Stimulated activated naive B cell treated with anti-CD40 and anti-IgM and Interleukin-4, amounts not matched to agents 10 μg/mL and 1 μg/mL and 100 μg/mL, for 72 hours (primary cell): Measurements from ENCODE around the gene PVR.
A peak's percentile ranks its signal among the peaks of the same experiment; 100 is the strongest.
"Not testable (repeated sequence)": the region's sequence is repeated elsewhere in the genome, so short reads cannot be mapped to it uniquely, and the experiment has no call there.

Source experiments
- ATAC-seq, 2 donors: fragments of 150-1000 bp; cut with Tn5 transposase; replicated peaks; 2 replicates each; pipeline ENCODE4 v1.10.0; 2021; ENCODE audit warnings: moderate library complexity in 1 of 2
- DNase-seq: peaks from one replicate; pipeline ENCODE4 v3.0.0; 2021
- H3K27ac Mint-ChIP-seq: one replicate; pipeline ENCODE4 v1.8.0; 2022; ENCODE audit warnings: mild to moderate bottlenecking, mixed read lengths
- H3K27me3 Mint-ChIP-seq, 2 donors: one replicate each; pipeline ENCODE4 v1.8.0; 2022; ENCODE audit warnings: mixed read lengths in 2 of 2
- H3K36me3 Mint-ChIP-seq, 2 donors: one replicate each; pipeline ENCODE4 v1.8.0; 2022; ENCODE audit warnings: mixed read lengths in 2 of 2, mild to moderate bottlenecking in 1 of 2
- H3K4me1 Mint-ChIP-seq, 2 donors: one replicate each; pipeline ENCODE4 v1.8.0; 2022; ENCODE audit warnings: mixed read lengths in 2 of 2, mild to moderate bottlenecking in 1 of 2
- H3K4me3 Mint-ChIP-seq, 2 donors: one replicate each; pipeline ENCODE4 v1.8.0; 2022; ENCODE audit warnings: mild to moderate bottlenecking in 2 of 2, mixed read lengths in 2 of 2, moderate library complexity in 1 of 2
- H3K9me3 Mint-ChIP-seq, 2 donors: one replicate each; pipeline ENCODE4 v1.8.0; 2022; ENCODE audit warnings: mixed read lengths in 2 of 2, mild to moderate bottlenecking in 1 of 2

The PVR gene

DNA sequence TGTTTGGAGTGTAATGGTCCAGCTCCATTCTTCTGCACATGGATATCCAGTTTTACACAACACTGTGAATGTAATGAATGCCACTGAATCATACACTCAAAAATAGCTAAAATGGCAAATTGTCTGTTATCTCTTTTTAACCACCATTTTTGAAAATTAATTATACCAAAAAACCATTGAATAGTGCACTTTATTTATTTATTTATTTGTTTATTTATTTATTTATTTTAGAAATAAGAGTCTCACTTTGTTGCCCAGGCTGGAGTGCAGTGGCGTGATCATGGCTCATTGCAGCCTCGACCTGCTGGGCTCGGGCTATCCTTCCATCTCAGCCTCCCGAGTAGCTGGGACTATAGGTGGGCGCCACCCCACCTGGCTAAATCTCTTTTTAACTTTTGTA lies 20.3 kb downstream of the PVR start:
- Mint-ChIP-seq H3K4me1 (no peaks in the 10 kb centered on the region), H3K9me3 (no peaks in the 10 kb centered on the region), H3K27me3 (no peaks in the 10 kb centered on the region), H3K27ac (no peak overlapping the region), H3K4me3 (no peak overlapping the region), H3K36me3 (no peaks in the 10 kb centered on the region)
- no peak for DNase-seq
- ATAC-seq, result no peak

DNA sequence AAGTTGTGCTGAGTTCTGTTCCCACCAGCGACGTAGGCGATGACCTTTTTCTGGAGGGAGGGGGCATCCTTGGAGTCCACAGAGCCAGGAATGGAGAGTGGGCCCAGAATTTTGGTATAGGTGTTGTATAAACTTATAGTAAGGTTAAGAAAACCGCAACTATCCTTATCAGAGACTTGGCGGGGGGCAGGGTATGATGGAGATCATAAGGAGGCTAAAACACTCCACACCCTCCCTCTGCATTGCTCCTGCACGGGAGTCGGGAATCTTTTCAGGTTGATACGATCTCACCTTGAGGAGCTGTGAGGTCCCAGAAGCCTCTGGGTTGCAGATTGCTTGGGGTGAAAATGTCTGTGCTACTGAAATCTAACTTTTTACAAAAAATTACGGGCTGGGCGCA lies 21.3 kb downstream of the PVR start:
- Mint-ChIP-seq H3K4me1 (no peaks in the 10 kb centered on the region), H3K27ac (no peak overlapping the region), H3K27me3 (peaks cover 0 to 6% of the 10 kb centered on the region in 2 donors), H3K4me3 (no peak overlapping the region), H3K36me3 (no peaks in the 10 kb centered on the region), H3K9me3 (no peaks in the 10 kb centered on the region)
- no peak for DNase-seq
- no peak for ATAC-seq

DNA sequence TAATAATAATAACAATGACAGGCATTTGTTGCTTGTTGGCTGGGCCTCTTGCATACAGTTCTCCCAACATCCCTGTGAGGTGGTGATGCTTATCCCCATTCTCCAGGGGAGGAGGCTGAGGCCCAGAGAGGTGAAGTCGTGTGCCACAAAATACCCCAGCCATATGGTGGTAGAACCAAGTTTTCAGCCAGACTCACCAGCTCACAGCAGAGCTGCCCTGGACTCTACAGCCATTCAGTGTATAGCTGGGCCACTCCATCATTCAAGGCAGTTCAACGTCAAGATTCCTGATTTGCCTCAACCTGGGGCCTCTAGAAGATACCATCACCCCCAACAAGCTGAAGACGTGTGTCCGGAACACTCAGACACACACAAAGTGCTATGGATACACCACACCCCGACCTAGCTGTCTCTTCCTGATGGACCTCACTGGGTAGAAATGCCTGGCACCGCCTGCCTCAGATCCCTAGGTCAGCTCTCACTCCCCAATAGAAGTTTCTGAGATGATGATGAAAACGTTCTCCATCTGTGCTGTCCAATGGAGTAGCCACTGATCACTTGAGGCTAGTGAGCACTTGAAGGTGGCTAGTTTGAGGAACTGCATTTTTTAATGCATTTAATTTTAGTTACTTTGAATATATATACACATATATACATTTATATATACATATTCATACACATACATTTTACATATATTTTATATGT lies 23.3 kb downstream of the PVR start:
- H3K27me3 Mint-ChIP-seq, result peaks cover 6 to 8% of the 10 kb centered on the region in 2 donors
- H3K4me1 Mint-ChIP-seq, result no peaks in the 10 kb centered on the region
- H3K36me3 Mint-ChIP-seq, result no peaks in the 10 kb centered on the region
- no peak for ATAC-seq
- H3K9me3 Mint-ChIP-seq, result no peaks in the 10 kb centered on the region
- DNase-seq, result no peak
- H3K27ac Mint-ChIP-seq, result no peak overlapping the region
- no peak overlapping the region for H3K4me3 Mint-ChIP-seq

DNA sequence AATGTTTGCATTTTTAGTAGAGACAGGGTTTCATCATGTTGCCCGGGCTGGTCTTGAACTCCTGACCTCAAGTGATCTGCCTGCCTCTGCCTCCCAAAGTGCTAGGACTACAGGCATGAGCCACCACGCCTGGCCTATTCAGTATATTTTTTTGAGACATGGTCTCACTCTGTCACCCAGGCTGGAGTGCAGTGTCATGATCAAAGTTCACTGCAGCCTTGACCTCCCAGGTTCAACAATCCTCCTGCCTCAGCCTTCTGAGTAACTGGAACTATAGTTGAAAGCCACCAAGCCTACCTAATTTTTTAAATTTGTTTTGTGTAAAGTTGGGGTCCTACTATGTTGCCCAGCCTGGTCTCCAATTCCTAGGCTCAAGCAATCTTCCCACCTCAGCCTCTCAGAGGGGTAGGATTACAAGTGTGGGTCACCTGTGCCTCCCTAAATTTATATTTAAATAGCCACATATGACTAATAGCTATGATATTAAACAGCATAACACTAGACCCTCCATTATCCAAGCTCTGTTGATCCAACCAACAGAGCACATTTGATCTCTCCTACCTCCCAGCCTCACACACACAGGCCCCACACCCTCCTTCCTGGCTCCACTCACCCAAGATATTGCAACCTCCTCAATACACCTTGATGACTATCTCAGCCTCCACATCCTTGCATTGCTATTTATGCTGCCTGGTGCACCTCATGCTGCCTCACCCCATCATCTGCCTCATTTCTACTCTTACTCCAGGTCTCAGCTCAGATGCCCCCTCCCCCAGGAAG lies 25.5 kb downstream of the PVR start:
- H3K4me3 Mint-ChIP-seq, result no peak overlapping the region
- H3K27ac Mint-ChIP-seq, result no peak overlapping the region
- H3K4me1 Mint-ChIP-seq, result no peaks in the 10 kb centered on the region
- ATAC-seq (no peak), DNase-seq (no peak)
- H3K36me3 Mint-ChIP-seq, result no peaks in the 10 kb centered on the region
- no peaks in the 10 kb centered on the region for H3K9me3 Mint-ChIP-seq
- peaks cover 6 to 8% of the 10 kb centered on the region in 2 donors for H3K27me3 Mint-ChIP-seq

DNA sequence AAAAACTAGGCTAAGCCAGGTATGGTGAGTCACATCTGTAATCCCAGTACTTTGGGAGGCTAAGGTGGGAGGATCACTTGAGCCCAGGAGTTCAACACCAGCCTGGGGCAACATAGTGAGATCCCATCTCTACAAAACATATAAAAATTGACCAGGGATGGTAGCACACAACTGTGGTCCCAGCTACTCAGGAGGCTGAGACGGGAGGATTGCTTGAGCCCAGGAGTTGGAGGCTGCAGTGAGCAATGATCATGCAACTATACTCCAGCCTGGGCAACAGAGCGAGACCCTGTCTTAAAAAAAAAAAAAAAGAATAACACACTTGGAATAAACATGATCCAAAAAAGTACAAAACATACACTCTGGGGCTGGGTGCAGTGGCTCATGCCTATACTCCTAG lies 26.3 kb downstream of the PVR start:
- H3K36me3 Mint-ChIP-seq, result not testable (repeated sequence)

DNA sequence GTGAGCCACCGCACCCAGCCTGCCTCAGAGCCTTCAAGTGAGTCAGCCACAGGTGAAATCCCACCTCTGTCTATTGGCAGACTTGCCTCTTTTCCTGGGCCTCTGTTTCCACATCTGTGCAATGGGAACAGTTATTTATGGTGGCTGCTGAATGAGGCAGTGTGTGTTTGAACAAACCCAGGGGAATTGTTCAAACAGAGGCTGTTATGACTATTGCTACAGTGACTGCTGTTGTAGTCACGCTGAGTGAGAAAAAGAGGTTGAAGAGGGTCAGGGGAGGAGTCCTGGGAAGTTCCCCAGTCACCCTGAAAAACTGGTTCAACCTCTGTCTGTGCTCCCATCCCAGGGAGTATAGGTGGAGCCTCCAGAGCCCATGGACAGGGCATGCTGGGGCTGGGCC lies 27.7 kb downstream of the PVR start, which contains the start of gene CEACAM19:
CEACAM19 (plus strand) TSS at position 83 of the 400 bp plus-strand sequence. CDS start 450 bp downstream, outside the sequence.
- H3K27ac Mint-ChIP-seq, result peak within 1 kb of the TSS; percentile 37
- DNase-seq (no peak), ATAC-seq (peak in 1 of 2 donors; percentile 51)
- H3K4me1 Mint-ChIP-seq, result no peaks in the 10 kb centered on the region
- peaks cover 6 to 8% of the 10 kb centered on the region in 2 donors for H3K27me3 Mint-ChIP-seq
- no peaks in the 10 kb centered on the region for H3K9me3 Mint-ChIP-seq
- H3K36me3 Mint-ChIP-seq, result no peaks in the 10 kb centered on the region
- no peak within 1 kb of the TSS for H3K4me3 Mint-ChIP-seq

More for the DNA sequence above, 26.3 kb downstream of the PVR start:
- DNase-seq, H3K9me3 Mint-ChIP-seq, ATAC-seq, H3K4me1 Mint-ChIP-seq, H3K27ac Mint-ChIP-seq, H3K4me3 Mint-ChIP-seq, H3K27me3 Mint-ChIP-seq: not testable (repeated sequence)

DNA sequence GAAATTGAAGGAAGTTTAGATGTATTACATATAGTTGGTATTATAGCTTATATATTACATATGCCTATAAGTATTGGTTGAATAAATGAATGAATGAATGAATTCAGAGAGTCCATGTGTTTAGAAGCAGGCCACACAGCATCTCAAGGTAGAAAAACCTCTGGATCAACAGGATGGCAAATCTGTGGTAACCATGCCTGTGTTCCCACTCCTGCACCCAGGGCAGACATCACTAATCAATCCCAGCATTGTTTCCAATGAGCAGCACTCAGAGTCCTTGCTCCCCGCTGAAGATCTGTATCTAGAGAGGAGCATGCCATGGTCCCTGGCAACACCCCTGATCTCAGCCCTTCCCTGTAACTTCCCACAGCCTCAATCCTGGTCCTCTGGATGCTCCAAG lies 28.5 kb downstream of the PVR start:
- H3K36me3 Mint-ChIP-seq, result no peaks in the 10 kb centered on the region
- DNase-seq, result no peak
- H3K9me3 Mint-ChIP-seq, result peaks cover 2 to 3% of the 10 kb centered on the region in 2 donors
- peaks cover 0 to 3% of the 10 kb centered on the region in 2 donors for H3K4me1 Mint-ChIP-seq
- no peak overlapping the region for H3K4me3 Mint-ChIP-seq
- H3K27me3 Mint-ChIP-seq, result peaks cover 6 to 8% of the 10 kb centered on the region in 2 donors
- no peak for ATAC-seq
- no peak overlapping the region for H3K27ac Mint-ChIP-seq

DNA sequence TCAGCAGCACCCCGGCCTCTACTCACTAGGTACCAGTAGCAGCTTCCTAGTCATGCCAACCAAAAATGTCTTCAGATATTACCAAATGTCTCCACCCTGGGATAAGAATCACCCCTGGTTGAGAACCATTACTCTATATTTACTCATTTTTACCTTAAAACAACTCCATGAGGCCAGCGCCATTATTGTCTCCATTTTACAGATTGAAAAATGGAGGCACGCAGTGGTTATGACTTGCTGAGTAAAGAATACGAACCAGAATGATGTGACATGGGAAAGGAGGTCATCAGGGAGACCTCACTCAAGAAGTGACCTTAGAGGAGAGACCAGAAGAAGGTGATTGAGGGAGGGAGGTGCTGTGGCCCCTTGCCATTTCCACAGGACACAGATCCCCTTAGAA lies 29.8 kb downstream of the PVR start:
- no peak for ATAC-seq
- peaks cover 2 to 3% of the 10 kb centered on the region in 2 donors for H3K9me3 Mint-ChIP-seq
- no peak for DNase-seq
- peaks cover 0 to 4% of the 10 kb centered on the region in 2 donors for H3K4me1 Mint-ChIP-seq
- H3K27ac Mint-ChIP-seq, result no peak overlapping the region
- no peaks in the 10 kb centered on the region for H3K36me3 Mint-ChIP-seq
- H3K27me3 Mint-ChIP-seq, result peaks cover 6 to 9% of the 10 kb centered on the region in 2 donors
- H3K4me3 Mint-ChIP-seq, result no peak overlapping the region

DNA sequence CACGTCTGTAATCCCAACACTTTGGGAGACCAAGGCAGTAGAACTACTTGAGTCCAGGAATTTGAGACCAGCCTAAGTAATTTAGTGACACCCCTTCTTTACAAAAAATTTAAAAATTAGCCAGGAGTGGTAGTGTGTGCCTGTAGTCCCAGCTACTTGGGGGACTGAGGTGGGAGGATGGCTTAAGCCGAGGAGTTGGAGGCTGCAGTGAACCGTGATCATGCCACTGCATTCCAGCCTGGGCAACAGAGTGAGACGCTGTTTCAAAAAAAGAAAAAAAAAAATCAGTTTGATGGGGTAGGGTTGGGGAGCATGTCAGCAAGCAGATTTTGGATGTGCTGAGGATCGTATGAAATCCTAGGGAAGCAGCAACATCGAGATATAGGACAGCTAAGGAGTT lies 31.8 kb downstream of the PVR start:
- no peaks in the 10 kb centered on the region for H3K36me3 Mint-ChIP-seq
- no peak overlapping the region for H3K4me3 Mint-ChIP-seq
- H3K27ac Mint-ChIP-seq, result no peak overlapping the region
- DNase-seq (no peak), ATAC-seq (no peak)
- H3K4me1 Mint-ChIP-seq, result peaks cover 0 to 4% of the 10 kb centered on the region in 2 donors
- peaks cover 2 to 3% of the 10 kb centered on the region in 2 donors for H3K9me3 Mint-ChIP-seq
- H3K27me3 Mint-ChIP-seq, result peaks cover 7 to 21% of the 10 kb centered on the region in 2 donors

DNA sequence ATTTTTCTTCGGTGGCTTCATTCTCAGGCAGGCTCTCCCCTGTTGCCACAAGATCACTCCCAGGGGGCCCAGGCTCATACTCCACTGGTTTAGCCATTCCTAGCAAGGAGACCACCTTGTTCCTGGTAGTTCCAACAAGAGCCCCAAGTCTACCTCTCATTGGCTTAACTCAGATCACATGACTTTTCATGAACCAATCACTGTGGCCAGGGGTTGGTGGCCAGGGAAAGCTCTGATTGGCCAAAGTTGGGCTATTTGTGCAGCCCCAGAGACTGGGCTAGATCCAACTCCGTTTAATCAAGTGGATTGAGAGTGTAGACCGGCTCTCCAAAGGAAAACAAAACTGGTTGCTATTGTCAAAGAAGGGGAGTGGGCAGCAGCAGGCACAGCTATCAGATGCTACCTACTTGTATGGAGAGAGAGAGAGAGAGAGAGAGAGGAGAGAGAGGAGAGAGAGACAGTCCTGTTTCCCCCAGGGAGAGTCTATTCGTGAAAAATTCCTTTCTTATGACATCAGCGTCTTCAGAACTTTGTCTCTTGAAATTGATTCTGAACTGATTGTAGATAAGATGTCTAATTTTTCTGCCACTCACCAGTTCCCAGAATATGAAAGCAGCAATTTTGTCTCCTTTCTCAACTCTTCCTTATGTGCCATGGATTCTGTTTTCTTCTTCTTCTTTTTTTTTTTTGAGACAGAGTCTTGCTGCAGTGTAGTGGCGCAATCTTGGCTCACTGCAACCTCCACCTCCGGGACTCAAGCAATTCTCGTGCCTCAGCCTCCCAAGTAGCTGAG lies 33.5 kb downstream of the PVR start:
- no peak for ATAC-seq
- no peak overlapping the region for H3K27ac Mint-ChIP-seq

DNA sequence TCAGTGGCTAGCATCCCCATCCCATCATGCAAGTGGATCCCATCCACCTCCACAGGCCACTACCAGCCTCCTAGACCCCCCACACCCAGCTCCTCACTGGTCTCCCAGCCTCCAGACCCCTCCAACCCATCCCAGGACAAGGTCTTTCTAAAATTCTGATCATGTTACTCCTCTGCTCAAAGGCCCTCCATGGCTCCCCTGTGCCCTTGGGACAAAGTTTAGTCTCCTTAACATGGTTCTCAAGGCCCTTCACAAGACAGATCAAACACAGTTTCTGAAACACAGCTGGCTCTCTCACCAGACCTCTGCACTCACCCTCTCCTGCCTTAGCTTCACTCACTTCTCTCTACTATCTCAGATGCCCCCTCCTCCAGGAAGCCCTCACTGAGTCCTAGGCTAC lies 36.8 kb downstream of the PVR start:
- H3K36me3 Mint-ChIP-seq, result no peaks in the 10 kb centered on the region
- no peak overlapping the region for H3K27ac Mint-ChIP-seq
- peaks cover 31 to 43% of the 10 kb centered on the region in 2 donors for H3K27me3 Mint-ChIP-seq
- peaks cover 3 to 4% of the 10 kb centered on the region in 2 donors for H3K9me3 Mint-ChIP-seq
- H3K4me1 Mint-ChIP-seq, result peaks cover 12 to 13% of the 10 kb centered on the region in 2 donors
- ATAC-seq (no peak), DNase-seq (no peak)
- no peak overlapping the region for H3K4me3 Mint-ChIP-seq

More for the DNA sequence above, 33.5 kb downstream of the PVR start:
- no peaks in the 10 kb centered on the region for H3K36me3 Mint-ChIP-seq
- H3K9me3 Mint-ChIP-seq, result peaks cover 2 to 3% of the 10 kb centered on the region in 2 donors
- DNase-seq, result no peak
- peaks cover 13 to 22% of the 10 kb centered on the region in 2 donors for H3K27me3 Mint-ChIP-seq
- no peak overlapping the region for H3K4me3 Mint-ChIP-seq
- H3K4me1 Mint-ChIP-seq, result peaks cover 0 to 4% of the 10 kb centered on the region in 2 donors

DNA sequence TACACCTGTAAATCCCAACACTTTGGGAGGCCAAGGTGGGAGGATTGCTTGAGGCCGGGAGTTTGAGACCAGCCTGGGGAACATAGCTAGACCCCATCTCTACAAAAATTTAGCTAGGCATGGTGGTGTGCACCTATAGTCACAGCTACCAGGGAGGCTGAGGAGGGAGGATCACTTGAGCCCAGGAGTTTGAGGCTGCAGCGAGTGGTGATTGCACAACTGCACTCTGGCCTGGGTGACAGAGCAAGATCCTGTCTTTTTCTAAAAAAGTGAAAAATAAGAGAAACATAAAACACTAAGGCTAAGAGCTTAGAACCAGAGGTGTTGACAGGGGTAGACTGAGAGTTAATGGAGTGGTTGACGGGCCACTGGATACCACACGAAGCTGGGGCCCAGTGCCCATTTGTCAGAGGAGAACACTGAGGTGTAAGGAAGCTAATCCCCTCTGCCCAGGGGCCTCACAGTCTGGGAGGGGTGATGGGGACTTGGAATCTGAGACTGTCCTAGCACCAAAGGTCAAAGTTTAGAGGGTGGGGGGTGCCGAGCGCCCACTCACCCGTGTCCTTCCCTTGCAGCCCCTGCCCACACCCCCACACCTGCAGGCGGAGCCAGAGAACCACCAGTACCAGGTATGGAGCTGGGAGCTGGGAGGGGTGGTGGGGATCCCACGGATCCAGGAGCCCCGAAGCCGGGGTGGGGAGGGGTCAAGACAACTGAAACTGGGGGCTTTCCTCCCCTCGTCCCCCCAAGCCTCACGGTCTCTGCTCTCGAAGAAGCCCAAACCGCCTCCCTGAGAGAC lies 38.5 kb downstream of the PVR start:
- DNase-seq (no peak), ATAC-seq (no peak)
- peaks cover 37 to 50% of the 10 kb centered on the region in 2 donors for H3K27me3 Mint-ChIP-seq
- no peak overlapping the region for H3K4me3 Mint-ChIP-seq
- peaks cover 0 to 2% of the 10 kb centered on the region in 2 donors for H3K9me3 Mint-ChIP-seq
- H3K27ac Mint-ChIP-seq, result no peak overlapping the region
- peaks cover 17 to 24% of the 10 kb centered on the region in 2 donors for H3K4me1 Mint-ChIP-seq
- no peaks in the 10 kb centered on the region for H3K36me3 Mint-ChIP-seq

DNA sequence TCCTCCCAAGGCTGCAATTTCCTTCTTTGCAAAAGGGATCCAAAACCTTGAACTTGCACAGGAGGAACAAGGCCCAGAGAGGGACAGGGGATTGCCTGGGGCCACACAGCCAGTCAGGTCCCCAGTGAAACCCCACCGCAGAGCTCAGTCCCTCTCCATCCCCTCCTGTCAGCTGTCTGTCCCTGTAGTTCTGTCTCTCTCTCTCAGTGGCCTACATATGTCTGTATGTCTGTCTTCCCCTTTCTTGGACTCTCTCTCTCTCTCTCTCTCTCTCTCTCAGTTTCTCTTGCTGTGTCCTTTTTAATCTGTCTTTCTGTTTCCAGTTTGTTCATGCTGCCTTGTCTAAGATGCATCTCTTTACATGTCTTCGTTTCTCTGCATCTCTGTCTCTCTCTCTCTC lies 39.1 kb downstream of the PVR start:
- peaks cover 17 to 23% of the 10 kb centered on the region in 2 donors for H3K4me1 Mint-ChIP-seq
- H3K9me3 Mint-ChIP-seq, result peaks cover 0 to 1% of the 10 kb centered on the region in 2 donors
- H3K27me3 Mint-ChIP-seq, result peaks cover 39 to 52% of the 10 kb centered on the region in 2 donors
- no peak for DNase-seq
- ATAC-seq, result peak; percentile 24 to 29
- no peak overlapping the region for H3K27ac Mint-ChIP-seq
- H3K4me3 Mint-ChIP-seq, result no peak overlapping the region
- no peaks in the 10 kb centered on the region for H3K36me3 Mint-ChIP-seq
